OCI-LY7 (cell line): ENCODE measurements around the gene LINGO4.

ENCODE experiments used
- EZH2phosphoT487 ChIP-seq: fragments of 200-600 bp; sonication (generic); IDR thresholded peaks from 2 replicates; pipeline ENCODE4 v1.6.1; 2018; ENCODE audit warnings: low read depth, borderline replicate concordance, mild to moderate bottlenecking, mixed run types, antibody characterized with exemption, low read length, moderate library complexity, mixed read lengths
- TF ChIP-seq, protein P1 (sequence below): fragments of 200-600 bp; sonication (generic); conservative IDR thresholded peaks from 2 replicates; pipeline ENCODE4 v1.5.1; 2014; ENCODE audit warnings: mild to moderate bottlenecking, antibody characterized with exemption, low read length, moderate library complexity, mixed read lengths

DNA sequence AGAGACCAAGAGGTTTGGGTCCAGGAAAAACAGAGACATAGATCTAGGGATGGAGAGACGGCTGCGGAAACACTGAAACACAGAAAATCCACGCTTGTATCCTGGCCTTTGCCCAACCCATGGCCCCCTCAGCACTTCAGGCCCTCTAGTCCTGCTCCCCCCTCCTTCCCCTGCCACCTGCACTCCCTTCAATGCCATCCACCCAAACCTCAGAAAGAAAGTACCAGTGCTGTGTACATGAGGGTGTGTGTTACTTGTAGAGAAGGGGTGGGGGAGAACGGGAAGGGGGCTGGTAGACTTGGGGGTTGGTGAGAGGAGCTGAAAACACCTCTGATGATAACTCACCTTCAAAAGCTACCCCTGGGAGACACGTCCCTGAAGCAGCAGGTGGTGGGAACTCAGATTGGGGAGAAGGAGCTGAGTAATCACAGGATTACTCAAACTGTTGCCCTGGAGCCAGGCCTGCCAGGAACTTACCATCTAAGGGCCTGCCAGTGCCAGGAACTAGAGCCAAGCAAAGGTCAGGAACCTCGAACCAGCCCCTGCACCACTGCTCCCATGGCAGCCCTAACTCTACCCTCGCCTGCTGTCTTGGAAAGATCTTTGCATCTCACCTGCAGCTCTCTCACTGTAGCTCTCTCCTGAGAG, 14.9 kb upstream of the LINGO4 start:
- TF ChIP-seq, protein P1, sequence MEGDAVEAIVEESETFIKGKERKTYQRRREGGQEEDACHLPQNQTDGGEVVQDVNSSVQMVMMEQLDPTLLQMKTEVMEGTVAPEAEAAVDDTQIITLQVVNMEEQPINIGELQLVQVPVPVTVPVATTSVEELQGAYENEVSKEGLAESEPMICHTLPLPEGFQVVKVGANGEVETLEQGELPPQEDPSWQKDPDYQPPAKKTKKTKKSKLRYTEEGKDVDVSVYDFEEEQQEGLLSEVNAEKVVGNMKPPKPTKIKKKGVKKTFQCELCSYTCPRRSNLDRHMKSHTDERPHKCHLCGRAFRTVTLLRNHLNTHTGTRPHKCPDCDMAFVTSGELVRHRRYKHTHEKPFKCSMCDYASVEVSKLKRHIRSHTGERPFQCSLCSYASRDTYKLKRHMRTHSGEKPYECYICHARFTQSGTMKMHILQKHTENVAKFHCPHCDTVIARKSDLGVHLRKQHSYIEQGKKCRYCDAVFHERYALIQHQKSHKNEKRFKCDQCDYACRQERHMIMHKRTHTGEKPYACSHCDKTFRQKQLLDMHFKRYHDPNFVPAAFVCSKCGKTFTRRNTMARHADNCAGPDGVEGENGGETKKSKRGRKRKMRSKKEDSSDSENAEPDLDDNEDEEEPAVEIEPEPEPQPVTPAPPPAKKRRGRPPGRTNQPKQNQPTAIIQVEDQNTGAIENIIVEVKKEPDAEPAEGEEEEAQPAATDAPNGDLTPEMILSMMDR, result no peak
- TF ChIP-seq EZH2phosphoT487, result no peak
